Hepatocyte (in vitro differentiated cells): ENCODE results near the gene BOLA1.

Source experiments
- EZH2 ChIP-seq: fragments of 200-600 bp; sonication (generic); IDR thresholded peaks from 2 replicates; pipeline ENCODE4 v1.6.1; 2016; ENCODE audit warnings: antibody characterized with exemption, mild to moderate bottlenecking, borderline replicate concordance
- EZH2phosphoT487 ChIP-seq: fragments of 200-600 bp; sonication (generic); IDR thresholded peaks from one replicate; pipeline ENCODE4 v1.6.1; 2018; ENCODE audit warnings: antibody characterized with exemption, mild to moderate bottlenecking, low read depth, moderate library complexity; ENCODE audit not compliant: unreplicated experiment, severe bottlenecking
- TF ChIP-seq, protein P1 (sequence below): fragments of 200-600 bp; sonication (generic); IDR thresholded peaks from 2 replicates; pipeline ENCODE4 v1.5.1; 2016; ENCODE audit warnings: antibody characterized with exemption, mild to moderate bottlenecking; ENCODE audit not compliant: poor library complexity

DNA sequence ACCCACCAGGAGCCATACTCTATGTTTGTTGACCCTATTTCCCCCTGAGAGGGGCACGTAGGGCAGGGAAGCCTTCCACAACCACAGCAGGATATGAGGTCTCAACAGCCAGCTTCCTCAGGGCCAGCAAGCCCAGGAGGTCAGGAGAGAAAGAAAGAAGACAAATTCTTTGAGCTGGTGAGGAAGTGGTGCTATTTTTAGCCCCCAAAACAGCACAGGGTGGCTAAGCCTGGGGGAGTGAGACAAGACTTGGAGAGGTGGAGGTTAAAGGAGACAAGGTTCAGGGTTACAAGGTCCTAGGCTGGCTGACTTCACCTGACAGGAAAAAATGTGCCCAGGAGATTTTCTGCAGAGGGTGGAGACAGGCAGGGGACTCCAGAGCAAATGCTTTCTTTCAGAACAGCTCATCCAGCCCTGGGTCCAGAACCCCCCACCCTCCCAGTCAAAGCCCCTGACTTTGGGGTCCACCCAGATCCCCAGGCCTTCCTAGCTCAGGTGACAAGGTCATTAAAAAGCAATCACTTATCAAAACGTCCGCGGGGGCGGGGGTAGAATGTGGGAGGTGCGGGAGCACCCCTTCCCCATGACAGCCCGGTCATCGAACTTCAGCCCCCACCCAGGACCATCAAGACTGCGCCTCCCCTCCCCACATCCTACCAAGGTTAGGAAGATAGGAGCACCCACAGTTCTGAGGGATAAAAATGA, 17.0 kb downstream of the BOLA1 start:
- TF ChIP-seq EZH2 (no peak), EZH2phosphoT487 (no peak)
- TF ChIP-seq, protein P1, sequence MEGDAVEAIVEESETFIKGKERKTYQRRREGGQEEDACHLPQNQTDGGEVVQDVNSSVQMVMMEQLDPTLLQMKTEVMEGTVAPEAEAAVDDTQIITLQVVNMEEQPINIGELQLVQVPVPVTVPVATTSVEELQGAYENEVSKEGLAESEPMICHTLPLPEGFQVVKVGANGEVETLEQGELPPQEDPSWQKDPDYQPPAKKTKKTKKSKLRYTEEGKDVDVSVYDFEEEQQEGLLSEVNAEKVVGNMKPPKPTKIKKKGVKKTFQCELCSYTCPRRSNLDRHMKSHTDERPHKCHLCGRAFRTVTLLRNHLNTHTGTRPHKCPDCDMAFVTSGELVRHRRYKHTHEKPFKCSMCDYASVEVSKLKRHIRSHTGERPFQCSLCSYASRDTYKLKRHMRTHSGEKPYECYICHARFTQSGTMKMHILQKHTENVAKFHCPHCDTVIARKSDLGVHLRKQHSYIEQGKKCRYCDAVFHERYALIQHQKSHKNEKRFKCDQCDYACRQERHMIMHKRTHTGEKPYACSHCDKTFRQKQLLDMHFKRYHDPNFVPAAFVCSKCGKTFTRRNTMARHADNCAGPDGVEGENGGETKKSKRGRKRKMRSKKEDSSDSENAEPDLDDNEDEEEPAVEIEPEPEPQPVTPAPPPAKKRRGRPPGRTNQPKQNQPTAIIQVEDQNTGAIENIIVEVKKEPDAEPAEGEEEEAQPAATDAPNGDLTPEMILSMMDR: no peak
